GM12878 (cell line): Measurements from ENCODE around the gene FRYL. TPM values are rescaled to one million over a fixed set of nuclear protein-coding genes. Genes with fewer than 3 reads are reported as not detected.

Experiments used
- ATAC-seq: fragments of 200-7000 bp; cut with Tn5 transposase; 3 replicates; pipeline ENCODE4 v1.9.1; 2020; ENCODE audit warnings: mild to moderate bottlenecking, moderate library complexity
- BruUV-seq: library from RNA; stranded (reverse); fragments of 400-500 nt; replicated peaks from 2 replicates; lab custom pipeline; 2021; lab: Mats Ljungman, UMichigan
- CTCF ChIA-PET: fragments of 300-600 bp; sonication (Branson Sonifier 250); formaldehyde crosslinking; extraction: SDS; loops from one replicate; lab custom pipeline; 2021; ENCODE audit warnings: inconsistent platforms; lab: Yijun Ruan, JAX
- POLR2A ChIA-PET: fragments of 350-600 bp; formaldehyde crosslinking; extraction: SDS; loops from one replicate; lab custom pipeline; 2021; ENCODE audit warnings: inconsistent platforms; lab: Charles Lee
- RAD21 ChIA-PET: fragments of 300-600 bp; sonication (Branson Sonifier 250); formaldehyde crosslinking; loops from one replicate; lab custom pipeline; 2023; ENCODE audit warnings: antibody characterized with exemption; ENCODE audit not compliant: unreplicated experiment; lab: Charles Lee
- SMC1A ChIA-PET: fragments of 300-600 bp; sonication (Branson Sonifier 250); formaldehyde crosslinking; loops from one replicate; lab custom pipeline; 2023; ENCODE audit not compliant: unreplicated experiment, uncharacterized antibody; lab: Charles Lee
- DNase-seq: peaks from one replicate; pipeline ENCODE4 v3.0.0-alpha.2; 2011; ENCODE audit warnings: low read depth, low spot score
- FAIRE-seq: peaks from 3 replicates; lab custom pipeline; 2011; peaks lifted over from hg19 to GRCh38; lab: Jason Lieb, UNC
- H2AFZ ChIP-seq: 2 replicates; pipeline ENCODE4 v1.6.0; 2011; ENCODE audit warnings: low read depth, low read length, control low read depth; ENCODE audit not compliant: control insufficient read depth
- H3K27ac ChIP-seq: 2 replicates; pipeline ENCODE4 v1.5.1; 2011; ENCODE audit warnings: control low read depth; ENCODE audit not compliant: control insufficient read depth, insufficient read depth
- H3K27me3 ChIP-seq, 2 experiments: replicated peaks in 1 of 2; 2 replicates each; pipeline versions ENCODE4 v1.6.0 to v1.6.1; 2011; ENCODE audit warnings: low read length in 1 of 2; ENCODE audit not compliant: control insufficient read depth in 2 of 2, insufficient read depth in 2 of 2
- H3K36me3 ChIP-seq, 2 experiments: 2 replicates each; pipeline ENCODE4 v1.5.1; 2011; ENCODE audit warnings: low read length in 1 of 2; ENCODE audit not compliant: control insufficient read depth in 2 of 2, insufficient read depth in 2 of 2
- H3K4me1 ChIP-seq: 2 replicates; pipeline ENCODE4 v1.6.1; 2011; ENCODE audit warnings: mild to moderate bottlenecking, low read length, moderate library complexity, mixed read lengths; ENCODE audit not compliant: control insufficient read depth, insufficient read depth
- H3K4me2 ChIP-seq: 2 replicates; pipeline ENCODE4 v1.6.0; 2011; ENCODE audit warnings: control low read depth; ENCODE audit not compliant: control insufficient read depth, insufficient read depth
- H3K4me3 ChIP-seq: fragments of 200-600 bp; sonication (generic); 2 replicates; pipeline ENCODE4 v1.5.1; 2016
- H3K79me2 ChIP-seq: 2 replicates; pipeline ENCODE4 v1.6.0; 2011; ENCODE audit warnings: low read length; ENCODE audit not compliant: control insufficient read depth, insufficient read depth
- H3K9ac ChIP-seq: 2 replicates; pipeline ENCODE4 v1.8.0; 2011; ENCODE audit warnings: low read length, control low read depth, mixed read lengths; ENCODE audit not compliant: control insufficient read depth, insufficient read depth
- H3K9me3 ChIP-seq: replicated peaks from 3 replicates; pipeline ENCODE4 v1.5.1; 2011; ENCODE audit warnings: mild to moderate bottlenecking, low read length; ENCODE audit not compliant: control insufficient read depth, insufficient read depth
- H4K20me1 ChIP-seq: 2 replicates; pipeline ENCODE4 v1.6.0; 2011; ENCODE audit not compliant: control insufficient read depth, insufficient read depth
- ETV6 ChIP-seq, 2 experiments: fragments of 450-650 bp in 1 of 2; IDR thresholded peaks in 1 of 2; conservative IDR thresholded peaks in 1 of 2; 2 replicates each; pipeline ENCODE4 v1.6.1; 2014; ENCODE audit warnings: antibody characterized with exemption in 1 of 2, borderline replicate concordance in 1 of 2, low read depth in 1 of 2, mild to moderate bottlenecking in 1 of 2, moderate library complexity in 1 of 2
- IKZF1 ChIP-seq: fragments of 450-650 bp; conservative IDR thresholded peaks from 2 replicates; pipeline ENCODE4 v1.6.1; 2017; ENCODE audit warnings: antibody characterized with exemption, mild to moderate bottlenecking
- SIN3A ChIP-seq: IDR thresholded peaks from 2 replicates; pipeline ENCODE4 v1.6.1; 2012; ENCODE audit warnings: low read depth, low read length, improper control_type of control experiment
- SRF ChIP-seq, 2 experiments: IDR thresholded peaks; 2 replicates each; pipeline ENCODE4 v1.6.1; 2011; ENCODE audit warnings: low read depth in 2 of 2, low read length in 2 of 2, mild to moderate bottlenecking in 1 of 2, moderate library complexity in 1 of 2
- TARDBP ChIP-seq: IDR thresholded peaks from 2 replicates; pipeline ENCODE4 v1.6.1; 2016; ENCODE audit warnings: borderline replicate concordance
- TCF7 ChIP-seq: IDR thresholded peaks from 2 replicates; pipeline ENCODE4 v1.6.1; 2014; ENCODE audit warnings: antibody characterized with exemption, borderline replicate concordance
- WGBS: methylation state at CpG from one replicate; pipeline ENCODE4 v1.1.6; 2016; ENCODE audit warnings: low lambda C conversion rate; ENCODE audit not compliant: insufficient replicate concordance, insufficient coverage; ENCODE audit errors: missing lambda C conversion rate; 5-methylcytosine and 5-hydroxymethylcytosine counted together
- in situ Hi-C: fragments of 300-500 bp; cut with MboI; formaldehyde crosslinking; loops from 9 replicates; pipeline ENCODE4 v1.14.3; 2018; ENCODE audit warnings: mixed read lengths
- intact Hi-C: fragments of 100-400 bp; cut with micrococcal nuclease; formaldehyde crosslinking; loops from one replicate; pipeline ENCODE4 v1.14.2; 2022; ENCODE audit not compliant: unreplicated experiment
- polyA plus RNA-seq, 11 experiments: library from polyadenylated mRNA; depleted of rRNA in 4 of 11; unstranded in 6 of 11; stranded (reverse) in 5 of 11; fragments of >200 nt; fragmentation: Nextera tagmentation in 4 of 11; fragmentation: Illumina TruSeq in 1 of 11; extraction: Ambion mirVana in 4 of 11; extraction: Trizol in 1 of 11; gene quantifications; 1 replicate in 1 of 11; 2 replicates in 10 of 11; pipeline versions ENCODE4 v1.2.1 to v1.2.3, GENCODE V29; 2011 to 2016; ENCODE audit warnings: inconsistent platforms in 2 of 11, missing spikeins in 2 of 11, low read depth in 1 of 11
- total RNA-seq, 4 experiments: library from RNA; depleted of rRNA in 3 of 4; stranded (reverse); fragments of >200 nt in 3 of 4; fragmentation: Illumina TruSeq in 1 of 4; extraction: Trizol in 1 of 4; gene quantifications; 2 replicates each; pipeline versions ENCODE4 v1.2.1 to v1.2.3, GENCODE V29; 2013 to 2021
- TF ChIP-seq, protein P1 (sequence below): IDR thresholded peaks from 2 replicates; pipeline ENCODE4 v1.6.1; 2012; ENCODE audit warnings: improper control_type of control experiment, low read depth, low read length; ENCODE audit not compliant: insufficient replicate concordance
- TF ChIP-seq, protein P2 (sequence below): fragments of 450-650 bp; formaldehyde crosslinking; IDR thresholded peaks from 2 replicates; pipeline ENCODE4 v1.4.0; 2022; ENCODE audit warnings: mild to moderate bottlenecking, moderate library complexity

Gene FRYL
- total and polyA plus RNA-seq, 10 of the 15 experiments (the other 5 are each of a cell fraction or from before 2014, with no cell fraction given), result 10.3 to 50.6 (median 28.7) TPM

GRCh38 chr4:48827622-48828021 is 47.5 kb upstream of the FRYL start:
- ChIA-PET SMC1A (interaction anchor here (1.1 to 2.0 kb wide), 2 partner anchors 9 to 12 kb away, joined by 3 to 5 read pairs; no protein-coding TSS in a partner anchor), POLR2A (no interaction called here), RAD21 (interaction anchor here (0.9 kb wide), 1 partner anchor 146 kb away, joined by 3 read pairs; no protein-coding TSS in a partner anchor), CTCF (no interaction called here)
- Histone ChIP-seq H3K36me3 (no peaks in the 10 kb centered on the region), H3K27ac (no peak overlapping the region), H4K20me1 (no peaks in the 10 kb centered on the region), H3K9me3 (no peaks in the 10 kb centered on the region), H3K79me2 (peaks cover 17% of the 10 kb centered on the region), H3K4me2 (no peak overlapping the region), H3K4me3 (no peak overlapping the region), H2AFZ (no peak overlapping the region), H3K4me1 (no peaks in the 10 kb centered on the region), H3K9ac (no peak overlapping the region), H3K27me3 (no peaks in the 10 kb centered on the region)
- intact Hi-C loops (no loop called here), in situ Hi-C loops (no loop called here)
- no peak for FAIRE-seq
- no TSS peak for BruUV-seq
- TF ChIP-seq IKZF1 (no peak), TARDBP (no peak), ETV6 (conservative IDR thresholded peaks at IDR 0.05 in 1 of 2, IDR thresholded peaks at IDR 0.05 in 1 of 2; ENCODE audit: borderline replicate concordance in 1 of 2, low read depth in 1 of 2) (no peak), SRF (IDR thresholded peaks at IDR 0.05; ENCODE audit: low read depth in 2 of 2, low read length in 2 of 2) (no peak), SIN3A (no peak), TCF7 (no peak)
- TF ChIP-seq, protein P1, sequence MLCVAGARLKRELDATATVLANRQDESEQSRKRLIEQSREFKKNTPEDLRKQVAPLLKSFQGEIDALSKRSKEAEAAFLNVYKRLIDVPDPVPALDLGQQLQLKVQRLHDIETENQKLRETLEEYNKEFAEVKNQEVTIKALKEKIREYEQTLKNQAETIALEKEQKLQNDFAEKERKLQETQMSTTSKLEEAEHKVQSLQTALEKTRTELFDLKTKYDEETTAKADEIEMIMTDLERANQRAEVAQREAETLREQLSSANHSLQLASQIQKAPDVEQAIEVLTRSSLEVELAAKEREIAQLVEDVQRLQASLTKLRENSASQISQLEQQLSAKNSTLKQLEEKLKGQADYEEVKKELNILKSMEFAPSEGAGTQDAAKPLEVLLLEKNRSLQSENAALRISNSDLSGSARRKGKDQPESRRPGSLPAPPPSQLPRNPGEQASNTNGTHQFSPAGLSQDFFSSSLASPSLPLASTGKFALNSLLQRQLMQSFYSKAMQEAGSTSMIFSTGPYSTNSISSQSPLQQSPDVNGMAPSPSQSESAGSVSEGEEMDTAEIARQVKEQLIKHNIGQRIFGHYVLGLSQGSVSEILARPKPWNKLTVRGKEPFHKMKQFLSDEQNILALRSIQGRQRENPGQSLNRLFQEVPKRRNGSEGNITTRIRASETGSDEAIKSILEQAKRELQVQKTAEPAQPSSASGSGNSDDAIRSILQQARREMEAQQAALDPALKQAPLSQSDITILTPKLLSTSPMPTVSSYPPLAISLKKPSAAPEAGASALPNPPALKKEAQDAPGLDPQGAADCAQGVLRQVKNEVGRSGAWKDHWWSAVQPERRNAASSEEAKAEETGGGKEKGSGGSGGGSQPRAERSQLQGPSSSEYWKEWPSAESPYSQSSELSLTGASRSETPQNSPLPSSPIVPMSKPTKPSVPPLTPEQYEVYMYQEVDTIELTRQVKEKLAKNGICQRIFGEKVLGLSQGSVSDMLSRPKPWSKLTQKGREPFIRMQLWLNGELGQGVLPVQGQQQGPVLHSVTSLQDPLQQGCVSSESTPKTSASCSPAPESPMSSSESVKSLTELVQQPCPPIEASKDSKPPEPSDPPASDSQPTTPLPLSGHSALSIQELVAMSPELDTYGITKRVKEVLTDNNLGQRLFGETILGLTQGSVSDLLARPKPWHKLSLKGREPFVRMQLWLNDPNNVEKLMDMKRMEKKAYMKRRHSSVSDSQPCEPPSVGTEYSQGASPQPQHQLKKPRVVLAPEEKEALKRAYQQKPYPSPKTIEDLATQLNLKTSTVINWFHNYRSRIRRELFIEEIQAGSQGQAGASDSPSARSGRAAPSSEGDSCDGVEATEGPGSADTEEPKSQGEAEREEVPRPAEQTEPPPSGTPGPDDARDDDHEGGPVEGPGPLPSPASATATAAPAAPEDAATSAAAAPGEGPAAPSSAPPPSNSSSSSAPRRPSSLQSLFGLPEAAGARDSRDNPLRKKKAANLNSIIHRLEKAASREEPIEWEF, result no peak
- TF ChIP-seq, protein P2, sequence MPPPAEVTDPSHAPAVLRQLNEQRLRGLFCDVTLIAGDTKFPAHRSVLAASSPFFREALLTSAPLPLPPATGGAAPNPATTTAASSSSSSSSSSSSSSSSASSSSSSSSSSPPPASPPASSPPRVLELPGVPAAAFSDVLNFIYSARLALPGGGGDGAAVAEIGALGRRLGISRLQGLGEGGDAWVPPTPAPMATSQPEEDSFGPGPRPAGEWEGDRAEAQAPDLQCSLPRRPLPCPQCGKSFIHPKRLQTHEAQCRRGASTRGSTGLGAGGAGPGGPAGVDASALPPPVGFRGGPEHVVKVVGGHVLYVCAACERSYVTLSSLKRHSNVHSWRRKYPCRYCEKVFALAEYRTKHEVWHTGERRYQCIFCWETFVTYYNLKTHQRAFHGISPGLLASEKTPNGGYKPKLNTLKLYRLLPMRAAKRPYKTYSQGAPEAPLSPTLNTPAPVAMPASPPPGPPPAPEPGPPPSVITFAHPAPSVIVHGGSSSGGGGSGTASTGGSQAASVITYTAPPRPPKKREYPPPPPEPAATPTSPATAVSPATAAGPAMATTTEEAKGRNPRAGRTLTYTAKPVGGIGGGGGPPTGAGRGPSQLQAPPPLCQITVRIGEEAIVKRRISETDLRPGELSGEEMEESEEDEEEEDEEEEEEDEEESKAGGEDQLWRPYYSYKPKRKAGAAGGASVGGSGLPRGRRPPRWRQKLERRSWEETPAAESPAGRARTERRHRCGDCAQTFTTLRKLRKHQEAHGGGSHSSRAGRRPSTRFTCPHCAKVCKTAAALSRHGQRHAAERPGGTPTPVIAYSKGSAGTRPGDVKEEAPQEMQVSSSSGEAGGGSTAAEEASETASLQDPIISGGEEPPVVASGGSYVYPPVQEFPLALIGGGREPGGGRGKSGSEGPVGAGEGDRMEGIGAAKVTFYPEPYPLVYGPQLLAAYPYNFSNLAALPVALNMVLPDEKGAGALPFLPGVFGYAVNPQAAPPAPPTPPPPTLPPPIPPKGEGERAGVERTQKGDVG (CRISPR knock-in tag), result no peak
- 93% methylated on average over 5 of the region's 5 CpGs for whole genome bisulfite sequencing
- no peak for DNase-seq
- ATAC-seq, result no peak
